Skeletal muscle cell (primary cell): ENCODE measurements around the gene CCDC97.
"Not testable (repeated sequence)": the region's sequence is repeated elsewhere in the genome, so short reads cannot be mapped to it uniquely, and the experiment has no call there.

Experiments used
- DNase-seq: peaks from one replicate; pipeline ENCODE4 v3.0.0-alpha.2; 2010; ENCODE audit warnings: low read depth
- H3K4me3 ChIP-seq: 2 replicates; pipeline ENCODE4 v1.5.1; 2011; ENCODE audit warnings: low read depth, mild to moderate bottlenecking, control low read depth, low read length, moderate library complexity

CCDC97 gene

GRCh38 chr19:41330481-41330880 lies 20.5 kb downstream of the CCDC97 start:
- no peak for DNase-seq
- H3K4me3 ChIP-seq, result no peak overlapping the region

DNA sequence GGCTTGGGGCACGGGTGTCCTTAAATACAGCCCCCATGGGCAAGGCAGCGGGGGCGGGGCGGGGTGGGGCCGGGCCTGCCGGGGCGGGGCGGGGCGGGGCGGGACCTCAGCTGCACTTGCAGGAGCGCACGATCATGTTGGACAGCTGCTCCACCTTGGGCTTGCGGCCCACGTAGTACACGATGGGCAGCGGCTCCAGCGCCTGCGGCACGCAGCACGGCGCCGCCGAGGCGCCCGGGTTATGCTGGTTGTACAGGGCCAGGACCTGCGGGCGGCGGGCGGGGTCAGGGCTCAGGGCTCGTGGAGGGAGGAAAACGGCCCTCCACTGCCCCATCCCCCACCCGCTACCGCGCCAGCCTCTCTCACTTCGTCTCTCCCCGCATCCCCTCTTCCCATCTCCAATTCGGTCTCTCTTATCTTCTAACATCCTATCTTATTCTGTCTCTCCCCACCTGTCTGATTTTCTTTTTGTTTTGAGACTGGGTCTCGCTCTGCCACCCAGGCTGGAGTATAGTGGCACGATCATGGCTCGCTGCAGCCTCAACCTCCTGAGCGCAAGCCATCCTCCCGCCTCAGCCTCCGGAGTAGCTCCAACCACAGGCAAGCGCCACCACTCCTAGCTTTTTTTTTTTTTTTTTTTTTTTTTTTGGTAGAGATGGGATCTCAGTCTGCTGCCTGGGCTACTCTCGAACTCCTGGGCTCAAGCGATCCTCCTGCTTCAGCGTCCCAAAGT lies 21.1 kb downstream of the CCDC97 start:
- DNase-seq, result no peak

GRCh38 chr19:41332000-41332399 lies 22.0 kb downstream of the CCDC97 start:
- DNase-seq, result no peak
- H3K4me3 ChIP-seq, result no peak overlapping the region

More for the DNA sequence above, 21.1 kb downstream of the CCDC97 start:
- H3K4me3 ChIP-seq, result no peak overlapping the region

DNA sequence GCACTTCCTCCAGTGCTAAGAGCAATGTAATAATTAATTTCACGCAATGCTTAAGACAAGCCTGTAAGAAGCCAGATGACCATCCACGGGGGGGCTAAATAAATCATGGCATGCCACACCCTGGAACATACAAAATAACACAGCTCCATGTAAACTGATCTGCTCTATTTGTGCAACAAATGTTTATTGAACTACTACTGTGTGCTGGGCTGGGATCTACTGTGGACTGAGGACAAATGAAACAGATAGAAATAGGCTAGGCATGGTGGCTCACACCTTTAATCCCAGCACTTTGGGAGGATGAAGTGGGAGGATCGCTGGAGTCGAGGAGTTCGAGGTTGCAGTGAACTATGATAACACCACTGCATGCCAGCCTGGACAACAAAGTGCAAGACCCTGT lies 22.5 kb downstream of the CCDC97 start:
- DNase-seq, result no peak
- H3K4me3 ChIP-seq, result no peak overlapping the region

- no peak for DNase-seq
- no peak overlapping the region for H3K4me3 ChIP-seq
These were observed 24.8 kb downstream of the CCDC97 start for GRCh38 chr19:41334793-41335192.

- no peak for DNase-seq
- H3K4me3 ChIP-seq, result no peak overlapping the region
These were observed 25.5 kb downstream of the CCDC97 start for GRCh38 chr19:41335467-41335866.

- DNase-seq, result no peak
- no peak overlapping the region for H3K4me3 ChIP-seq
These were observed 30.0 kb downstream of the CCDC97 start for GRCh38 chr19:41339936-41340335.

DNA sequence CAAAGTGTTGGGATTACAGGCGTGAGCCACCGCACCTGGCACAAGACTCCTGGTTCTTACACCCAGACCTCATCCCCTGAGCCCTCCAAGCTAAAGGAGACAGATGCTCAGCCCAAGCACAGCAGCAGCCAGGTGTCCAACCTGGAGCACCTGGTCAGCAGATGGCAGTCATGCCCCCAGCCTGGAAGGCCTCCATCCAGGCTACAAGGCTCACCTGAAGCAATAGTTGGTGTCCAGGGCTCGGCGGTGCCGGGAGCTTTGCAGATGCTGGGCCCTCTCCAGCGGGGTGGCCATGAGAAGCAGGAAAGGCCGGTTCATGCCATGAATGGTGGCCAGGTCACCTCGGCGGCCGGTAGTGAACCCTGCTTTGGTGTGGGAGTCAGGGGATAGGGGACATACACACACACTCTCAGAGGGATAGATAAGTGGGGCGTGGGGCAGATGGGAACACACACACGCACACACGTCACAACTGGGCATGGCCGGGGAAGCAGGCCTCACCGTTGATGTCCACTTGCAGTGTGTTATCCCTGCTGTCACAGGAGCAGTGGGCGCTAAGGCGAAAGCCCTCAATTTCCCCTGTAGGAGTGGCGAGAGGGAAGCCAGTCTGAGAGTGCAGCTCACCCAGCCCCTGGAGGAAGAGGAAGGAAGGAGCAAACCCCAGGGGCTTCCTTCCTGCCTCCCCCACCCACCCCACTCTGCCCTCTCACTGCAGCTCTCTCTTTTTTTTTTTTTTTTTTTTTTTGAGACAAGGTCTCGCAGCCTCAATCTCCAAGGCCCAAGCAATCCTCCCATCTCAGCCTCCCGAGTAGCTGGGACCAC lies 31.9 kb downstream of the CCDC97 start:
- DNase-seq, result no peak
- no peak overlapping the region for H3K4me3 ChIP-seq

- H3K4me3 ChIP-seq, result no peak overlapping the region
- DNase-seq, result no peak
These were observed 34.2 kb downstream of the CCDC97 start for GRCh38 chr19:41344162-41344561.

- DNase-seq, H3K4me3 ChIP-seq: not testable (repeated sequence)
These were observed 36.9 kb downstream of the CCDC97 start for GRCh38 chr19:41346916-41347315.

GRCh38 chr19:41350735-41351338 lies 40.9 kb downstream of the CCDC97 start:
- peak overlapping the region; percentile 96 for H3K4me3 ChIP-seq
- no peak for DNase-seq

DNA sequence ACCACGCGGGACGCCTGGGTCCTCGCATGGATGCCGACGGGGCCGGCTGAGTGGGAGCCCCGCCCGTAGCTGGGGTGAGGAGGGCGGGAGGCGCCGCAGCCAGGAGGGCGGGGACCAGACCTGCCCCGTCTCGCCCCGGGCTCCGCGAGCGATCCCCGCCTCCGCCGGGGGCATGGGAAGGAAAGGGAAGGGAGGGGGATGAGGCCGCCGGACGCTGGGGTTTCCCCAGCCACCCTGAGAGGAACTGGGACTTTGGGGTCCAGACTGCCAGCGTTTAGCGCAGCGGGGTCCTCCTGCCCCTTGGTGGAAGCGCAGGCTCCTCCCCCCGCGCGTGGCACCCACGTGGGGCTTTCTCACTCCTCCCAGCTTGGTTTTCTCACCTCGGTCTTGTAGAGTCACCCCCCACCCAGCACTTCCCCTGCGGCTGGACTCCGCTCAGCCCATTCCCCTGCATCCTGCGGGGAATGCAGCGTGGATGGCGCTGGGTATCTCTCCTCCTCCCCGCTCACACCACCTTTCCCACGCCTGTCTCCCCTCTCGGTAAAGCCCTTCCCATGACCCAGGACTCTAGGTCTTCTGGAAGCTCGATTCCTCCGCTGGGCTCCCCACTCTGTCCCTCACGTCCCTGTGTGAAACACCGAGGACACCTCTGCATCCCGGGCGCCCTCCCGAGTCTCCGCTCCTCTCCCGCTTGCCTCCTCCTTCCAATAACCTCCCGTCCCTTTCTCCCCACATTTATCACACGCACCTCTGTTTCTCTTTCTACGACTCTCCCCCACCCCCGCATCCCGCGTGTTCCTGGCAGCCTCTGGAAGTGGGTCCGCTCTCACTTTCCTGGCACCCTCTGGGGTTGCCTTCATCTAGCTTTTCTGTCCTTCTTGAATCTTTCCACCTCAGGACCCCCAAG lies 41.6 kb downstream of the CCDC97 start:
- no peak for DNase-seq
- peak overlapping the region; percentile 96 for H3K4me3 ChIP-seq

DNA sequence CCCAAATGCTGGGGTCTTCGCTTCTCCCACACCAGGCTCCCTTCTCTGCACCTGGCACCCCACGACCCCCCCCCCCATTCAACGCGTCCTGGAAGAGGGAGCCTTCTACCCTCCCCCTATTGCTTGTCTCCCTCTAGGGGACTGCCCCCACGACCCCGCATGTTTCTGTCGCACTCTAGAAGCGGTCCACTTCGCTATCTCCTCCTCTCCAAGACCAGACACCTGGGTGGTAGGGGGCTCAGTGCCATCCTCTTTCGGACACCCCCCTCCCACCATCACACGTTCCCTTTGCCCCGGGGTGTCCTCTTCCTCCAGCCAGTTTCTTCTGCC lies 42.3 kb downstream of the CCDC97 start:
- no peak for DNase-seq
- peak overlapping the region; percentile 96 for H3K4me3 ChIP-seq

DNA sequence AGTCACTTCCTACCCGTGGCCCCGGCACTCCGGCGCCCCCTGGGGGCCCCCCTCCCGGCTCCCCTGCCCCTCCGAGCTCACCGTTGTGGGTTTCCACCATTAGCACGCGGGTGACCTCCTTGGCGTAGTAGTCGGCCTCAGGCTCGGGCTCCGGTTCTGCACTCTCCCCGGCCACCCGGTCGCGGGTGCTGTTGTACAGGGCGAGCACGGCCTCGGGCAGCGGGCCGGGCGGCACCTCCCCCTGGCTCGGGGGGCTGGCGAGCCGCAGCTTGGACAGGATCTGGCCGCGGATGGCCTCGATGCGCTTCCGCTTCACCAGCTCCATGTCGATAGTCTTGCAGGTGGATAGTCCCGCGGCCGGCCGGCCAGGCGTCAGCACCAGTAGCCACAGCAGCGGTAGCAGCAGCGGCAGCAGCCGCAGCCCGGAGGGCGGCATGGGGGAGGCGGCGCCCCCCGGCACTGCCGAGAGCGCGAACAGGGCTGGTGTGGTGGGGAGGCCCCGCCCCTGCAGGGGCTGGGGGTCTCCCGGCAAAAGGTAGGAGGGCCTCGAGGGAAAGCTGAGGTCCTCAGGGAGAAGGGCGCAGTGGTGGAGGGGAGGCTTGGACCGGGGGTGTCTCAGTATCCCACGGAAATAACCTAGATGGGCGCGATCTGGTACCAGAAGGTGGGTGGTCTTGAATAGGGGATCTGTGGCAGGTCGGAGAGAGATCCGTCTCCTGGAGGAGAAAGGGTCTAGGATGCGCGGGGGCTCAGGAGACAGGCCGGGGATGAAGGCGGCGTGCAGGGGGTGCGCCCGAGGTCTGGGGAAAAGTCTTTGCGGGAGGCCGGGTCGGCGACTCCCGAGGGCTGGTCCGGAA lies 42.9 kb downstream of the CCDC97 start:
- H3K4me3 ChIP-seq, result peak overlapping the region; percentile 96
- no peak for DNase-seq

- DNase-seq, result peak; percentile 54
- peak within 1 kb of the TSS; percentile 96 for H3K4me3 ChIP-seq
These were observed 43.7 kb downstream of the CCDC97 start, which contains the start of gene TGFB1 for GRCh38 chr19:41353466-41354342. TSS of gene TGFB1 (minus strand) at chr19:41353922. CDS start at chr19:41353044, 878 bp downstream.

DNA sequence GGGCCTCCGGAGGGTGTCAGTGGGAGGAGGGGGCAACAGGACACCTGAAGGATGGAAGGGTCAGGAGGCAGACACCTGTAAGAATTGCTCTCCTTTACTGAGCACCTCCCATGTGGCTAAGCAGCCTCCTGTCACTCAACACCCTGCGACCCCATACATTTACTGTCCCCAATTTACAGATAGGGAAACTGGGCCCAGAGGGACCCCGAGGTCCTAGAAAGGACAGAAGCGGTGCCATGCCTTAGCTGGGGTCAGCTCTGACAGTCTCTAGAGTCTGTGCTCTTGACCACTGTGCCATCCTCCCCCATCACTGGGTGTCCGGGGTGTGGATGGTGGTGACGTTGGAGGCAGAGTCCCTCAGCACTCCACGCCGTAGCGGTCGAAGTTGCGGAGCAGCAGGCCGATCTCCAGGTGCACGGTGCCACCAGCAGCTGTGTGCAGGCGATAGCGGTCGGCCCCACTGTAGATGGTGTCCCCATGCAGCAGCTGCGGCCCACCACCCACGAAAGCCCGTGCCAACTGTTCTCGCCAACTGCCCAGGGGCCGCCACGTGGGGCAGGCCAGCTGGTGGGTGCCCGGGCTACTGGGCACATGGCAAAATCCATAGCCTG lies 44.5 kb downstream of the CCDC97 start:
- peak overlapping the region; percentile 96 for H3K4me3 ChIP-seq
- DNase-seq, result no peak

- no peak overlapping the region for H3K4me3 ChIP-seq
- no peak for DNase-seq
These were observed 45.1 kb downstream of the CCDC97 start for GRCh38 chr19:41355035-41355434.
